Immature natural killer cell (primary cell): ENCODE results near the gene WDPCP. TPM values are rescaled to one million over a fixed set of nuclear protein-coding genes. Genes with fewer than 3 reads are reported as not detected.

Source experiments
- DNase-seq, 3 donors: peaks; one replicate each; pipeline ENCODE4 v3.0.0; 2022; ENCODE audit warnings: mixed read lengths in 1 of 3
- H3K27ac Mint-ChIP-seq, 6 donors: one replicate each; pipeline ENCODE4 v1.8.0; 2020; ENCODE audit warnings: mixed read lengths in 6 of 6, mild to moderate bottlenecking in 5 of 6, inconsistent platforms in 4 of 6, moderate library complexity in 3 of 6
- H3K27me3 Mint-ChIP-seq, 3 donors: one replicate each; pipeline ENCODE4 v1.8.0; 2020 to 2021; ENCODE audit warnings: low read depth in 3 of 3, mild to moderate bottlenecking in 3 of 3, mixed read lengths in 3 of 3, moderate library complexity in 3 of 3, inconsistent platforms in 1 of 3
- H3K36me3 Mint-ChIP-seq, 3 donors: one replicate each; pipeline ENCODE4 v1.8.0; 2020; ENCODE audit warnings: mixed read lengths in 3 of 3, inconsistent platforms in 2 of 3, mild to moderate bottlenecking in 2 of 3
- H3K4me1 Mint-ChIP-seq, 2 donors: one replicate each; pipeline ENCODE4 v1.8.0; 2020; ENCODE audit warnings: inconsistent platforms in 2 of 2, mild to moderate bottlenecking in 2 of 2, mixed read lengths in 2 of 2, moderate library complexity in 1 of 2
- H3K4me3 Mint-ChIP-seq, 5 donors: one replicate each; pipeline ENCODE4 v1.8.0; 2020; ENCODE audit warnings: mild to moderate bottlenecking in 5 of 5, mixed read lengths in 5 of 5, inconsistent platforms in 3 of 5, moderate library complexity in 3 of 5
- H3K9me3 Mint-ChIP-seq, 6 donors: one replicate each; pipeline ENCODE4 v1.8.0; 2020; ENCODE audit warnings: mild to moderate bottlenecking in 6 of 6, mixed read lengths in 6 of 6, inconsistent platforms in 4 of 6, moderate library complexity in 3 of 6
- polyA plus RNA-seq, 3 donors: library from polyadenylated mRNA; unstranded; fragments of 300-500 nt; fragmentation: Illumina TruSeq; gene quantifications; one replicate each; pipeline ENCODE4 v1.2.3, GENCODE V29; 2021

Gene WDPCP
- polyA plus RNA-seq, 3 donors from 2014 or later: 4.3 to 7.7 (median 5.6) TPM

GRCh38 chr2:63444565-63445288 is 143.6 kb downstream of the WDPCP start:
- peak in 1 of 3 donors; percentile 3 for DNase-seq
- Mint-ChIP-seq H3K27ac (peak overlapping the region in 1 of 6 donors; percentile 32), H3K27me3 (peaks cover 0 to 2% (median 0%) of the 10 kb centered on the region in 3 donors), H3K4me3 (peak overlapping the region in 1 of 5 donors; percentile 68), H3K9me3 (no peaks in the 10 kb centered on the region), H3K36me3 (peaks cover 0 to 15% (median 4%) of the 10 kb centered on the region in 3 donors), H3K4me1 (peaks cover 4 to 5% of the 10 kb centered on the region in 2 donors)

GRCh38 chr2:63440612-63441011 is 147.7 kb downstream of the WDPCP start:
- no peak for DNase-seq
- Mint-ChIP-seq H3K36me3 (peaks cover 0 to 12% (median 9%) of the 10 kb centered on the region in 3 donors), H3K27me3 (no peaks in the 10 kb centered on the region), H3K4me1 (no peaks in the 10 kb centered on the region), H3K27ac (no peak overlapping the region), H3K4me3 (no peak overlapping the region), H3K9me3 (no peaks in the 10 kb centered on the region)

DNA sequence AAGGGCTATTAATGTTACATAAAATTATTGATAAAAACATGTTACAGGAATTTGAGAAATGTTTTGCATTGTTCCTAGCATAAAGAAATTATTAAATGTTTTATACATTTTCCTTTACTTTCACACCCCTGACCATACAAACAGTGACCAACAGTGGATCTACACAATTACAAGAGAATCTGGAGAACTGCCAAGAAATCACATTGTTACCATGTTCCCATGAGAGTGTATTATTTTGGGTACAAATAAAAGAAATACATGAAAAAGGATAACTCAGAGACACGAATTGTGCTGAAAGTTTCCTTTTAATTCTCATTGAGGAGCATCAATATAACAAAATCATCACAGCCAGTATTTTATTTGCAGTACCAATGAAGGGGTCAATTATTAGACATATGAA is 150.1 kb downstream of the WDPCP start:
- no peaks in the 10 kb centered on the region for H3K27me3 Mint-ChIP-seq
- no peak for DNase-seq
- H3K4me1 Mint-ChIP-seq: no peaks in the 10 kb centered on the region
- peaks cover 0 to 15% (median 12%) of the 10 kb centered on the region in 3 donors for H3K36me3 Mint-ChIP-seq
- no peak overlapping the region for H3K4me3 Mint-ChIP-seq
- H3K27ac Mint-ChIP-seq: no peak overlapping the region
- H3K9me3 Mint-ChIP-seq: no peaks in the 10 kb centered on the region

DNA sequence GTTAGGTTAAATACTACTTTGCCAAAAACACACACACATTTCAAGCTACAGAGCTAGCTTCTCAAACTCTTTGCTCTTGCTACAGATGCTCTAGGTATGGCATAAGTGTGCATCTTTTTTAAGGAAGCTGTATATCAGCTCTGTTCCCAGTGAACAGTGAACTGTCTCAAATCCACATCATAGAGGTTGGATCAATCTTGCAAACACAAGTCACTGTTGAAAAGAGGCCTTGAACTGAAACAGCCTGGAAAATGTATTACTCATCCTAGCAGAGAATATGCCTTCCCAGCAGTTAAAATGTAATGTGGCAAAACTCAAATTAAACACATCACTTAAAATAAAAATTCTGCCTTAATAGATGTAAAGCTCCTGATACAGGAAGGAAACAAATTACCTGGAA is 151.8 kb downstream of the WDPCP start:
- H3K9me3 Mint-ChIP-seq: no peaks in the 10 kb centered on the region
- DNase-seq: no peak
- H3K27me3 Mint-ChIP-seq: no peaks in the 10 kb centered on the region
- peaks cover 0 to 15% (median 12%) of the 10 kb centered on the region in 3 donors for H3K36me3 Mint-ChIP-seq
- no peak overlapping the region for H3K4me3 Mint-ChIP-seq
- H3K4me1 Mint-ChIP-seq: no peaks in the 10 kb centered on the region
- no peak overlapping the region for H3K27ac Mint-ChIP-seq

- Mint-ChIP-seq H3K27ac (no peak overlapping the region), H3K9me3 (no peaks in the 10 kb centered on the region), H3K36me3 (peaks cover 0 to 15% (median 8%) of the 10 kb centered on the region in 3 donors), H3K27me3 (no peaks in the 10 kb centered on the region), H3K4me3 (no peak overlapping the region), H3K4me1 (no peaks in the 10 kb centered on the region)
- DNase-seq: no peak
These were observed 153.2 kb downstream of the WDPCP start for GRCh38 chr2:63435070-63435469.

DNA sequence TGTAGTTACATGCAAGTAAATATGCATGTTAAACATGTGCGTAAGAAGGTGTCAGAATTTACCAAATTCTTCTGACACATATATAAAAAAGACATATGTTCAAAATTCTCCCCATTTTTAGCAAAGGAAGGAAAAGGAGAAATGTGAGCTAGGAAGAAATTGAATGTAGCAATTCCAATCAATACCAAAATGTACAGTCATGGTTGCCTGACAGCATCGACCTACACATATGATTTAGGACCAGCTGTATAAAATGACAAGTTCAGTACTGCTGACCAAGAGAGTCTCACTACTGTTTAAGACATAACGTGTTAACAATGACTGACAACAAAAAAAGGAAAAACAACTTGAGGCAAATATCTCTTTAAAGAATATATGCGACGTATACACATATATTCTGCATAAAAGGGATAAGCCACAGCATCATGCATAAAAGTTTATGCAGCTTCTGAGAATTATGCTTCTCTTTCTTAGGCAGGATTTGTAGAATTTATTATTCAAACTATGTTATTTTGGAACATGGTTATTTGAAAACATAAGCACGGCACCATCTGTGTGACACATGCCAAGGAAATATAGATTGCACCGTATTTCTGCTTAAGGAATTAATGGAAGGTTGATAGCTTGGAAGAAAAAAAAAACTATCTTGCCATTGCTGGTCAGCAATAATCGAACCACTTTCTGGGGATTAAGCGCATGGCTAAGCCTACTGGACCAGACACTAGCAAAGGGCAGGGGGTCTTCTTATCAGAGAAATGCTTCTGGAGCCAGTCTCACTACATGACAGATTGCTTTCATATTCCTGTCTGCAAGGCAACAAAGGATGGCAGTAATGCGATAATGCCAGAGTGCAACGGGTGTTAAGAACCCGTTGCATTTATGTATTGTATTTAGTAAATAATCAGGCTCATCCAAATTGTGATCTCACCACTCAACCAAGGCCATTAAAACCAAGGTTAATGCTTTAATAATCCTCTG is 154.0 kb downstream of the WDPCP start:
- H3K9me3 Mint-ChIP-seq: no peaks in the 10 kb centered on the region
- DNase-seq: no peak
- no peaks in the 10 kb centered on the region for H3K27me3 Mint-ChIP-seq
- H3K4me1 Mint-ChIP-seq: no peaks in the 10 kb centered on the region
- no peak overlapping the region for H3K4me3 Mint-ChIP-seq
- no peak overlapping the region for H3K27ac Mint-ChIP-seq
- peaks cover 4 to 18% (median 8%) of the 10 kb centered on the region in 3 donors for H3K36me3 Mint-ChIP-seq

GRCh38 chr2:63432373-63432772 is 155.9 kb downstream of the WDPCP start:
- H3K27ac Mint-ChIP-seq: no peak overlapping the region
- no peak overlapping the region for H3K4me3 Mint-ChIP-seq
- H3K9me3 Mint-ChIP-seq: peaks cover 0 to 5% (median under 1%) of the 10 kb centered on the region in 6 donors
- H3K27me3 Mint-ChIP-seq: no peaks in the 10 kb centered on the region
- H3K4me1 Mint-ChIP-seq: no peaks in the 10 kb centered on the region
- DNase-seq: no peak
- H3K36me3 Mint-ChIP-seq: peaks cover 16 to 32% (median 16%) of the 10 kb centered on the region in 3 donors

GRCh38 chr2:63425606-63426005 is 162.7 kb downstream of the WDPCP start:
- Mint-ChIP-seq H3K9me3 (peaks cover 0 to 5% (median 1%) of the 10 kb centered on the region in 6 donors), H3K4me1 (no peaks in the 10 kb centered on the region), H3K27ac (no peak overlapping the region), H3K4me3 (no peak overlapping the region), H3K36me3 (peaks cover 24 to 26% (median 24%) of the 10 kb centered on the region in 3 donors), H3K27me3 (no peaks in the 10 kb centered on the region)
- no peak for DNase-seq

GRCh38 chr2:63425079-63425416 is 163.2 kb downstream of the WDPCP start:
- H3K4me1 Mint-ChIP-seq: no peaks in the 10 kb centered on the region
- no peaks in the 10 kb centered on the region for H3K27me3 Mint-ChIP-seq
- no peak for DNase-seq
- no peak overlapping the region for H3K27ac Mint-ChIP-seq
- H3K4me3 Mint-ChIP-seq: no peak overlapping the region
- H3K9me3 Mint-ChIP-seq: peaks cover 0 to 5% (median 1%) of the 10 kb centered on the region in 6 donors
- peaks cover 23 to 26% (median 24%) of the 10 kb centered on the region in 3 donors for H3K36me3 Mint-ChIP-seq

- H3K9me3 Mint-ChIP-seq: peaks cover 0 to 5% (median 1%) of the 10 kb centered on the region in 6 donors
- peaks cover 19 to 26% (median 24%) of the 10 kb centered on the region in 3 donors for H3K36me3 Mint-ChIP-seq
- peak; percentile 18 to 35 (median 24) for DNase-seq
- H3K27me3 Mint-ChIP-seq: no peaks in the 10 kb centered on the region
- no peak overlapping the region for H3K4me3 Mint-ChIP-seq
- H3K4me1 Mint-ChIP-seq: no peaks in the 10 kb centered on the region
- no peak overlapping the region for H3K27ac Mint-ChIP-seq
These were observed 163.8 kb downstream of the WDPCP start for GRCh38 chr2:63424329-63425078.

GRCh38 chr2:63422556-63422955 is 165.7 kb downstream of the WDPCP start:
- DNase-seq: no peak
- Mint-ChIP-seq H3K9me3 (peaks cover 0 to 2% (median under 1%) of the 10 kb centered on the region in 6 donors), H3K36me3 (peaks cover 14 to 21% (median 15%) of the 10 kb centered on the region in 3 donors), H3K4me3 (no peak overlapping the region), H3K27me3 (no peaks in the 10 kb centered on the region), H3K4me1 (no peaks in the 10 kb centered on the region), H3K27ac (no peak overlapping the region)

GRCh38 chr2:63408530-63408929 is 179.7 kb downstream of the WDPCP start:
- Mint-ChIP-seq H3K4me1 (no peaks in the 10 kb centered on the region), H3K4me3 (no peak overlapping the region), H3K9me3 (no peaks in the 10 kb centered on the region), H3K36me3 (peaks cover 5 to 11% (median 10%) of the 10 kb centered on the region in 3 donors), H3K27me3 (no peaks in the 10 kb centered on the region), H3K27ac (no peak overlapping the region)
- no peak for DNase-seq

- H3K27ac Mint-ChIP-seq: no peak overlapping the region
- DNase-seq: no peak
- peaks cover 13 to 25% (median 22%) of the 10 kb centered on the region in 3 donors for H3K36me3 Mint-ChIP-seq
- H3K4me1 Mint-ChIP-seq: no peaks in the 10 kb centered on the region
- peaks cover 0 to 6% (median 2%) of the 10 kb centered on the region in 6 donors for H3K9me3 Mint-ChIP-seq
- H3K4me3 Mint-ChIP-seq: no peak overlapping the region
- no peaks in the 10 kb centered on the region for H3K27me3 Mint-ChIP-seq
These were observed 181.6 kb downstream of the WDPCP start for GRCh38 chr2:63406641-63407040.
